Adrenal gland (tissue), 5 donors: ENCODE measurements around the gene MNT.

ENCODE experiments used
- POLR2A ChIP-seq, 2 donors: fragments of 450-650 bp; IDR thresholded peaks; one replicate each; pipeline ENCODE4 v1.6.1; 2017; ENCODE audit warnings: antibody characterized with exemption in 2 of 2, mild to moderate bottlenecking in 2 of 2, moderate library complexity in 1 of 2
- TF ChIP-seq, protein P1 (sequence below), 6 experiments: fragments of 450-650 bp in 4 of 6; fragments of 200-600 bp in 2 of 6; sonication (generic) in 1 of 6; IDR thresholded peaks; 1 replicate in 5 of 6; 2 replicates in 1 of 6; pipeline versions ENCODE4 v1.5.1 to v1.8.0; 2016 to 2021; ENCODE audit warnings: antibody characterized with exemption in 6 of 6, mild to moderate bottlenecking in 2 of 6, moderate library complexity in 1 of 6
- donor health status: DM: no; HTN: no; CAD: no.

DNA sequence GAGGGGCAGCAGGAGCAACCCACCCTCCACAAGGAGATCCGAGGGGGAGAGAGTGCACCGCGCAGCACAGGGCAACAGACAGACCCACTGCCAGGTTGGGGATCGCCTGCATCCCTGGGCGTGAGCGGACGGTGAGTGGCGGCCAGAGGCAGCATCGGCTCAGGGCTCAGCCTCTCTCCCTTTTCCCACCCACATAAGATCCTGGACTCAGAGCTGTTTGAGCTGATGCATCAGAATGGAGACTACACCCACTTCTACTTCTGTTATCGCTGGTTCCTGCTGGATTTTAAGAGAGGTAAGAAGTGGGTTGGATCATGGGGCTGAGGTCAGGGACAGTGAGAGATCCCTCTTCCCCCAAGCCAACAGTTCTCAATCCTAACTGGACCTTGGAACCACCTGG, 23.2 kb downstream of the MNT start:
- TF ChIP-seq, protein P1, sequence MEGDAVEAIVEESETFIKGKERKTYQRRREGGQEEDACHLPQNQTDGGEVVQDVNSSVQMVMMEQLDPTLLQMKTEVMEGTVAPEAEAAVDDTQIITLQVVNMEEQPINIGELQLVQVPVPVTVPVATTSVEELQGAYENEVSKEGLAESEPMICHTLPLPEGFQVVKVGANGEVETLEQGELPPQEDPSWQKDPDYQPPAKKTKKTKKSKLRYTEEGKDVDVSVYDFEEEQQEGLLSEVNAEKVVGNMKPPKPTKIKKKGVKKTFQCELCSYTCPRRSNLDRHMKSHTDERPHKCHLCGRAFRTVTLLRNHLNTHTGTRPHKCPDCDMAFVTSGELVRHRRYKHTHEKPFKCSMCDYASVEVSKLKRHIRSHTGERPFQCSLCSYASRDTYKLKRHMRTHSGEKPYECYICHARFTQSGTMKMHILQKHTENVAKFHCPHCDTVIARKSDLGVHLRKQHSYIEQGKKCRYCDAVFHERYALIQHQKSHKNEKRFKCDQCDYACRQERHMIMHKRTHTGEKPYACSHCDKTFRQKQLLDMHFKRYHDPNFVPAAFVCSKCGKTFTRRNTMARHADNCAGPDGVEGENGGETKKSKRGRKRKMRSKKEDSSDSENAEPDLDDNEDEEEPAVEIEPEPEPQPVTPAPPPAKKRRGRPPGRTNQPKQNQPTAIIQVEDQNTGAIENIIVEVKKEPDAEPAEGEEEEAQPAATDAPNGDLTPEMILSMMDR (IDR thresholded peaks at IDR 0.05) = no peak
- TF ChIP-seq POLR2A (IDR thresholded peaks at IDR 0.05) = no peak
